IMR-90 (cell line): ENCODE measurements around the gene CHD2. TPM values are rescaled to one million over a fixed set of nuclear protein-coding genes. Genes with fewer than 3 reads are reported as not detected.

Experiments used
- ATAC-seq: fragments of 200-7000 bp; cut with Tn5 transposase; 2 replicates; pipeline ENCODE4 v1.9.1; 2020; ENCODE audit warnings: low read depth, mild to moderate bottlenecking, moderate library complexity
- BruUV-seq: library from RNA; stranded (reverse); fragments of 400-500 nt; replicated peaks from 2 replicates; lab custom pipeline; 2021; lab: Mats Ljungman, UMichigan
- CTCF ChIA-PET: fragments of 300-600 bp; formaldehyde crosslinking; extraction: SDS; loops from one replicate; lab custom pipeline; 2021; ENCODE audit warnings: antibody characterized with exemption; lab: Yijun Ruan, JAX
- POLR2A ChIA-PET: fragments of 300-600 bp; sonication (Branson Sonifier 250); formaldehyde crosslinking; loops from one replicate; lab custom pipeline; 2022; ENCODE audit warnings: antibody characterized with exemption; ENCODE audit not compliant: unreplicated experiment; lab: Charles Lee
- DNase-seq: peaks from one replicate; pipeline ENCODE4 v3.0.0; 2013
- H2AFZ ChIP-seq: replicated peaks from 2 replicates; pipeline ENCODE3; 2013; ENCODE audit warnings: low read length, mild to moderate bottlenecking; ENCODE audit not compliant: poor library complexity
- H2AK5ac ChIP-seq: 2 replicates; pipeline ENCODE4 v1.6.1; 2013; ENCODE audit warnings: low read depth, low read length, inconsistent platforms
- H2AK9ac ChIP-seq: replicated peaks from 2 replicates; pipeline ENCODE3; 2013; ENCODE audit warnings: mild to moderate bottlenecking, low read depth, low read length, moderate library complexity; ENCODE audit not compliant: poor library complexity
- H2BK120ac ChIP-seq: 2 replicates; pipeline ENCODE4 v1.6.1; 2013; ENCODE audit warnings: low read depth, low read length, inconsistent platforms
- H2BK15ac ChIP-seq: 3 replicates; pipeline ENCODE4 v1.6.1; 2013; ENCODE audit warnings: low read depth, low read length, inconsistent platforms
- H2BK20ac ChIP-seq: 2 replicates; pipeline ENCODE4 v1.6.1; 2013; ENCODE audit warnings: low read depth, mild to moderate bottlenecking, inconsistent platforms, low read length, moderate library complexity
- H2BK5ac ChIP-seq: 2 replicates; pipeline ENCODE4 v1.6.1; 2013; ENCODE audit warnings: mild to moderate bottlenecking, low read depth, low read length, inconsistent platforms; ENCODE audit not compliant: poor library complexity, severe bottlenecking
- H3K14ac ChIP-seq: replicated peaks from 2 replicates; pipeline ENCODE4 v1.6.1; 2013; ENCODE audit warnings: low read depth, low read length, inconsistent platforms
- H3K18ac ChIP-seq: 2 replicates; pipeline ENCODE4 v1.6.1; 2013; ENCODE audit warnings: low read depth, low read length, control low read depth
- H3K23ac ChIP-seq: 2 replicates; pipeline ENCODE4 v1.6.1; 2013; ENCODE audit warnings: low read depth, low read length, inconsistent platforms
- H3K27ac ChIP-seq: 2 replicates; pipeline ENCODE4 v1.5.1; 2013; ENCODE audit warnings: mild to moderate bottlenecking, control low read depth, low read length; ENCODE audit not compliant: insufficient read depth
- H3K27me3 ChIP-seq: 2 replicates; pipeline ENCODE4 v1.6.1; 2013; ENCODE audit warnings: low read length; ENCODE audit not compliant: control insufficient read depth, insufficient read depth
- H3K36me3 ChIP-seq: 2 replicates; pipeline ENCODE4 v1.6.1; 2013; ENCODE audit warnings: low read length, mixed read lengths; ENCODE audit not compliant: control insufficient read depth, insufficient read depth
- H3K4ac ChIP-seq: 2 replicates; pipeline ENCODE4 v1.6.1; 2013; ENCODE audit warnings: low read depth, low read length, inconsistent platforms
- H3K4me1 ChIP-seq: 2 replicates; pipeline ENCODE4 v1.6.1; 2013; ENCODE audit warnings: low read length, mixed read lengths; ENCODE audit not compliant: control insufficient read depth, insufficient read depth
- H3K4me2 ChIP-seq: 2 replicates; pipeline ENCODE4 v1.6.1; 2013; ENCODE audit warnings: low read depth, mild to moderate bottlenecking, control low read depth, low read length, moderate library complexity
- H3K4me3 ChIP-seq: 2 replicates; pipeline ENCODE4 v1.5.1; 2013; ENCODE audit warnings: low read depth, mild to moderate bottlenecking, control low read depth, low read length, moderate library complexity; ENCODE audit not compliant: insufficient read depth
- H3K56ac ChIP-seq: 2 replicates; pipeline ENCODE4 v1.6.1; 2013; ENCODE audit warnings: low read length, inconsistent platforms; ENCODE audit not compliant: insufficient read depth; ENCODE audit errors: extremely low read depth
- H3K79me1 ChIP-seq, 2 experiments: 2 replicates each; pipeline ENCODE4 v1.6.1; 2013; ENCODE audit warnings: low read length in 2 of 2, inconsistent platforms in 1 of 2, low read depth in 1 of 2
- H3K9ac ChIP-seq: 2 replicates; pipeline ENCODE4 v1.6.1; 2013; ENCODE audit warnings: low read depth, low read length, control low read depth
- H3K9me1 ChIP-seq: 2 replicates; pipeline ENCODE4 v1.6.1; 2013; ENCODE audit warnings: low read length, inconsistent platforms; ENCODE audit not compliant: insufficient read depth
- H3K9me3 ChIP-seq: 2 replicates; pipeline ENCODE4 v1.6.1; 2013; ENCODE audit warnings: low read length; ENCODE audit not compliant: control insufficient read depth, insufficient read depth
- H4K20me1 ChIP-seq: 2 replicates; pipeline ENCODE4 v1.6.1; 2013; ENCODE audit warnings: low read length, inconsistent platforms; ENCODE audit not compliant: insufficient read depth
- H4K5ac ChIP-seq: 2 replicates; pipeline ENCODE4 v1.6.1; 2013; ENCODE audit warnings: mild to moderate bottlenecking, low read depth, low read length, control low read depth
- H4K8ac ChIP-seq, 2 experiments: 2 replicates each; pipeline ENCODE4 v1.6.1; 2013; ENCODE audit warnings: low read depth in 2 of 2, low read length in 2 of 2, control low read depth in 1 of 2, inconsistent platforms in 1 of 2
- H4K91ac ChIP-seq: 2 replicates; pipeline ENCODE4 v1.6.1; 2013; ENCODE audit warnings: low read depth, low read length, inconsistent platforms; ENCODE audit not compliant: insufficient read depth
- BHLHE40 ChIP-seq: fragments of 150-350 bp; IDR thresholded peaks from 2 replicates; pipeline ENCODE4 v1.6.1; 2016; ENCODE audit warnings: mild to moderate bottlenecking, low read depth, low read length
- CEBPB ChIP-seq: IDR thresholded peaks from 2 replicates; pipeline ENCODE4 v1.6.1; 2012; ENCODE audit warnings: low read depth, low read length, improper control_type of control experiment
- CHD1 ChIP-seq: IDR thresholded peaks from 2 replicates; pipeline ENCODE4 v1.6.1; 2012; ENCODE audit warnings: low read depth, low read length, improper control_type of control experiment
- FOS ChIP-seq: fragments of 150-350 bp; IDR thresholded peaks from 2 replicates; pipeline ENCODE4 v1.6.1; 2016; ENCODE audit warnings: low read depth, low read length
- MAFK ChIP-seq: IDR thresholded peaks from 2 replicates; pipeline ENCODE4 v1.6.1; 2012; ENCODE audit warnings: low read depth, low read length, improper control_type of control experiment
- MAZ ChIP-seq: IDR thresholded peaks from 2 replicates; pipeline ENCODE4 v1.6.1; 2012; ENCODE audit warnings: low read depth, mild to moderate bottlenecking, low read length, improper control_type of control experiment, moderate library complexity, borderline replicate concordance
- MXI1 ChIP-seq: IDR thresholded peaks from 2 replicates; pipeline ENCODE4 v1.6.1; 2012; ENCODE audit warnings: low read depth, mild to moderate bottlenecking, low read length, moderate library complexity, borderline replicate concordance
- NFE2L2 ChIP-seq: fragments of 150-350 bp; IDR thresholded peaks from 2 replicates; pipeline ENCODE4 v1.6.1; 2016; ENCODE audit warnings: low read depth, mild to moderate bottlenecking, low read length
- POLR2A ChIP-seq: IDR thresholded peaks from 2 replicates; pipeline ENCODE4 v1.6.1; 2012; ENCODE audit warnings: mild to moderate bottlenecking, low read depth, low read length
- RAD21 ChIP-seq: IDR thresholded peaks from 2 replicates; pipeline ENCODE4 v1.6.1; 2012; ENCODE audit warnings: low read length, improper control_type of control experiment
- RCOR1 ChIP-seq: IDR thresholded peaks from 2 replicates; pipeline ENCODE4 v1.6.1; 2012; ENCODE audit warnings: mild to moderate bottlenecking, low read length, improper control_type of control experiment; ENCODE audit not compliant: insufficient replicate concordance
- RFX5 ChIP-seq: IDR thresholded peaks from 2 replicates; pipeline ENCODE4 v1.8.0; 2012; ENCODE audit warnings: low read depth, mild to moderate bottlenecking, low read length, moderate library complexity
- SMC3 ChIP-seq: fragments of 150-350 bp; IDR thresholded peaks from 2 replicates; pipeline ENCODE4 v1.6.1; 2016; ENCODE audit warnings: low read depth, mild to moderate bottlenecking, antibody characterized with exemption, low read length, moderate library complexity
- WGBS, 2 experiments: methylation state at CpG; one replicate each; pipeline versions ENCODE4 v1.1.5 to v1.1.7; 2013; ENCODE audit warnings: missing lambda C conversion rate in 2 of 2; ENCODE audit not compliant: insufficient read length in 1 of 2; ENCODE audit errors: extremely low coverage in 2 of 2; 5-methylcytosine and 5-hydroxymethylcytosine counted together
- dilution Hi-C: fragments of 300-500 bp; cut with HindIII; formaldehyde crosslinking; loops from one replicate; pipeline ENCODE4 v1.14.3; 2018; ENCODE audit warnings: low sequenced_read_pairs; ENCODE audit not compliant: unreplicated experiment
- in situ Hi-C: fragments of 300-500 bp; cut with MboI; formaldehyde crosslinking; loops from 3 replicates; pipeline ENCODE4 v1.14.3; 2019; ENCODE audit warnings: low sequenced_read_pairs, inconsistent platforms, mixed read lengths
- intact Hi-C: fragments of 100-400 bp; cut with micrococcal nuclease; formaldehyde crosslinking; loops from 2 replicates; pipeline ENCODE4 v1.10.0; 2022
- polyA plus RNA-seq, 3 experiments: library from polyadenylated mRNA; depleted of rRNA; stranded (reverse); fragments of >200 nt; gene quantifications; 2 replicates each; pipeline ENCODE4 v1.2.3, GENCODE V29; 2012; ENCODE audit warnings: low replicate concordance in 1 of 3
- total RNA-seq: library from RNA; depleted of rRNA; stranded (reverse); fragments of >200 nt; gene quantifications from 2 replicates; pipeline ENCODE4 v1.2.3, GENCODE V29; 2012
- TF ChIP-seq, protein P1 (sequence below): conservative IDR thresholded peaks from 2 replicates; pipeline ENCODE4 v1.5.1; 2012; ENCODE audit warnings: mild to moderate bottlenecking, low read depth, low read length, improper control_type of control experiment
- TF ChIP-seq, protein P2 (sequence below): fragments of 150-350 bp; IDR thresholded peaks from 2 replicates; pipeline ENCODE4 v1.6.1; 2017; ENCODE audit warnings: mild to moderate bottlenecking, antibody characterized with exemption, low read length, low read depth

CHD2 gene
- total and polyA plus RNA-seq, 2 of the 4 experiments (the other 2 are of a cell fraction) = 44.9 to 64.7 TPM

GRCh38 chr15:92914103-92914499 lies 14.0 kb downstream of the CHD2 start:
- Histone ChIP-seq H2BK120ac (0 out of 2 replicates have a peak overlapping the region, but pooled peaks have one; percentile 3), H3K4me1 (peaks cover 30% of the 10 kb centered on the region), H2BK5ac (peak overlapping the region; percentile 94), H2AK5ac (no peak overlapping the region), H3K9me3 (no peaks in the 10 kb centered on the region), H3K4ac (peak overlapping the region; percentile 25; the same call in 1 of the 2 replicates), H2AK9ac (no peak overlapping the region), H2BK20ac (no peak overlapping the region), H2AFZ (no peak overlapping the region), H3K27ac (no peak overlapping the region), H3K79me1 (peaks cover 0 to 41% of the 10 kb centered on the region in 2 experiments; a peak in 2 of 4 replicates), H3K9ac (no peak overlapping the region), H3K27me3 (no peaks in the 10 kb centered on the region), H3K14ac (no peak overlapping the region), H4K20me1 (peaks cover 52% of the 10 kb centered on the region), H4K91ac (no peak overlapping the region), H3K4me3 (no peak overlapping the region), H3K23ac (peak overlapping the region; percentile 34; the same call in 1 of the 2 replicates), H4K5ac (peak overlapping the region; percentile 5; the same call in 1 of the 2 replicates), H3K36me3 (peaks cover 30% of the 10 kb centered on the region), H3K9me1 (peaks cover 8% of the 10 kb centered on the region), H2BK15ac (no peak overlapping the region), H3K56ac (no peak overlapping the region), H3K18ac (peak overlapping the region; percentile 46; the same call in 1 of the 2 replicates), H3K4me2 (peak overlapping the region; percentile 52; the same call in 1 of the 2 replicates), H4K8ac (no peak overlapping the region)
- no CpG with 5 or more reads among the region's 1 CpG for WGBS, 2 experiments
- CTCF ChIA-PET = interaction anchor here (0.6 to 1.7 kb wide), 3 partner anchors 9 to 117 kb away, joined by 4 to 6 read pairs (median 5); no protein-coding TSS in a partner anchor
- POLR2A ChIA-PET = no interaction called here
- TF ChIP-seq MAZ (no peak), MAFK (no peak), BHLHE40 (no peak), RCOR1 (no peak), CEBPB (no peak), CHD1 (no peak), MXI1 (no peak), RFX5 (no peak), RAD21 (no peak), POLR2A (no peak), FOS (no peak), NFE2L2 (no peak), SMC3 (no peak)
- TF ChIP-seq, protein P1, sequence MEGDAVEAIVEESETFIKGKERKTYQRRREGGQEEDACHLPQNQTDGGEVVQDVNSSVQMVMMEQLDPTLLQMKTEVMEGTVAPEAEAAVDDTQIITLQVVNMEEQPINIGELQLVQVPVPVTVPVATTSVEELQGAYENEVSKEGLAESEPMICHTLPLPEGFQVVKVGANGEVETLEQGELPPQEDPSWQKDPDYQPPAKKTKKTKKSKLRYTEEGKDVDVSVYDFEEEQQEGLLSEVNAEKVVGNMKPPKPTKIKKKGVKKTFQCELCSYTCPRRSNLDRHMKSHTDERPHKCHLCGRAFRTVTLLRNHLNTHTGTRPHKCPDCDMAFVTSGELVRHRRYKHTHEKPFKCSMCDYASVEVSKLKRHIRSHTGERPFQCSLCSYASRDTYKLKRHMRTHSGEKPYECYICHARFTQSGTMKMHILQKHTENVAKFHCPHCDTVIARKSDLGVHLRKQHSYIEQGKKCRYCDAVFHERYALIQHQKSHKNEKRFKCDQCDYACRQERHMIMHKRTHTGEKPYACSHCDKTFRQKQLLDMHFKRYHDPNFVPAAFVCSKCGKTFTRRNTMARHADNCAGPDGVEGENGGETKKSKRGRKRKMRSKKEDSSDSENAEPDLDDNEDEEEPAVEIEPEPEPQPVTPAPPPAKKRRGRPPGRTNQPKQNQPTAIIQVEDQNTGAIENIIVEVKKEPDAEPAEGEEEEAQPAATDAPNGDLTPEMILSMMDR = no peak
- TF ChIP-seq, protein P2, sequence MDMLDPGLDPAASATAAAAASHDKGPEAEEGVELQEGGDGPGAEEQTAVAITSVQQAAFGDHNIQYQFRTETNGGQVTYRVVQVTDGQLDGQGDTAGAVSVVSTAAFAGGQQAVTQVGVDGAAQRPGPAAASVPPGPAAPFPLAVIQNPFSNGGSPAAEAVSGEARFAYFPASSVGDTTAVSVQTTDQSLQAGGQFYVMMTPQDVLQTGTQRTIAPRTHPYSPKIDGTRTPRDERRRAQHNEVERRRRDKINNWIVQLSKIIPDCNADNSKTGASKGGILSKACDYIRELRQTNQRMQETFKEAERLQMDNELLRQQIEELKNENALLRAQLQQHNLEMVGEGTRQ = no peak
- DNase-seq (no peak), ATAC-seq (no peak)
- intact Hi-C loops (loop anchor here (10.0 kb wide), 1 partner anchor 179 kb away; no protein-coding TSS in a partner anchor), in situ Hi-C loops (loop anchor here (5.0 kb wide), 1 partner anchor 112 kb away; no protein-coding TSS in a partner anchor), dilution Hi-C loops (no loop called here)
- BruUV-seq = no TSS peak
